GM12878 (cell line): ENCODE data around the gene CLDN4.

ENCODE experiments used
- CTCF ChIP-seq, 3 experiments: IDR thresholded peaks in 2 of 3; conservative IDR thresholded peaks in 1 of 3; 2 replicates each; pipeline ENCODE4 v1.5.1; 2011; ENCODE audit warnings: low read depth in 3 of 3, low read length in 3 of 3, mild to moderate bottlenecking in 3 of 3, control low read depth in 2 of 3, moderate library complexity in 2 of 3, inconsistent platforms in 1 of 3, mixed read lengths in 1 of 3; ENCODE audit not compliant: control insufficient read depth in 2 of 3, insufficient read depth in 1 of 3; ENCODE audit errors: extremely low read depth in 1 of 3
- EGR1 ChIP-seq, 2 experiments: IDR thresholded peaks; 1 replicate in 1 of 2; 2 replicates in 1 of 2; pipeline ENCODE4 v1.6.1; 2011 to 2012; ENCODE audit warnings: low read depth in 2 of 2, low read length in 2 of 2, borderline replicate concordance in 1 of 2, mild to moderate bottlenecking in 1 of 2, moderate library complexity in 1 of 2
- ESRRA ChIP-seq: IDR thresholded peaks from 2 replicates; pipeline ENCODE4 v1.6.1; 2012; ENCODE audit warnings: mild to moderate bottlenecking, low read length, improper control_type of control experiment
- EZH2 ChIP-seq: IDR thresholded peaks from 2 replicates; pipeline ENCODE4 v1.6.1; 2012; ENCODE audit warnings: low read depth, mild to moderate bottlenecking, control low read depth, inconsistent platforms, low read length, borderline replicate concordance; ENCODE audit not compliant: control insufficient read depth
- GABPA ChIP-seq: IDR thresholded peaks from 2 replicates; pipeline ENCODE4 v1.6.1; 2014; ENCODE audit warnings: antibody characterized with exemption, low read depth, mild to moderate bottlenecking, inconsistent platforms
- MAX ChIP-seq: IDR thresholded peaks from 2 replicates; pipeline ENCODE4 v1.6.1; 2012; ENCODE audit warnings: low read depth, low read length, improper control_type of control experiment
- SIN3A ChIP-seq: IDR thresholded peaks from 2 replicates; pipeline ENCODE4 v1.6.1; 2012; ENCODE audit warnings: low read depth, low read length, improper control_type of control experiment
- ZNF274 ChIP-seq: IDR thresholded peaks from one replicate; pipeline ENCODE4 v1.8.0; 2011; ENCODE audit not compliant: insufficient read length, insufficient read depth
- TF ChIP-seq, protein P1 (sequence below): fragments of 450-650 bp; formaldehyde crosslinking; IDR thresholded peaks from 2 replicates; pipeline ENCODE4 v1.4.0; 2020; ENCODE audit warnings: mild to moderate bottlenecking, moderate library complexity

DNA sequence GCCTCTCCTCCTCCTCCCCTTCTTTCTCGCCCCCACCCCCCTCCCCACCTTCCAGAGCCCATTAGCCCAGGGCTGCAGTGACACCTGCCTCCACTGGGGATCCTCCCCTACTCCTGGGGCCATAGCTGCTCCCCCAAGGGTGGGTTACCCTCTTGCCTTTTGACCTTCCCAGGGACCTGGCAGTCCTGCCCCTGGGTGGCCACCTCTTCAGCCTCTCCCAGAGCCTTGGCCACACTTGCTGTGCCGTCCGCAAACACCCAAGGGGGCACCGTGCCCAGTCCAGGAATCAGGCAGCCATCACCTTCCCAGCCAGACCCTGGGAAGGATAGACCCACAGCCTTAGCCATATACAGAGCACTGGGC lies 19.8 kb upstream of the CLDN4 start:
- TF ChIP-seq, protein P1, sequence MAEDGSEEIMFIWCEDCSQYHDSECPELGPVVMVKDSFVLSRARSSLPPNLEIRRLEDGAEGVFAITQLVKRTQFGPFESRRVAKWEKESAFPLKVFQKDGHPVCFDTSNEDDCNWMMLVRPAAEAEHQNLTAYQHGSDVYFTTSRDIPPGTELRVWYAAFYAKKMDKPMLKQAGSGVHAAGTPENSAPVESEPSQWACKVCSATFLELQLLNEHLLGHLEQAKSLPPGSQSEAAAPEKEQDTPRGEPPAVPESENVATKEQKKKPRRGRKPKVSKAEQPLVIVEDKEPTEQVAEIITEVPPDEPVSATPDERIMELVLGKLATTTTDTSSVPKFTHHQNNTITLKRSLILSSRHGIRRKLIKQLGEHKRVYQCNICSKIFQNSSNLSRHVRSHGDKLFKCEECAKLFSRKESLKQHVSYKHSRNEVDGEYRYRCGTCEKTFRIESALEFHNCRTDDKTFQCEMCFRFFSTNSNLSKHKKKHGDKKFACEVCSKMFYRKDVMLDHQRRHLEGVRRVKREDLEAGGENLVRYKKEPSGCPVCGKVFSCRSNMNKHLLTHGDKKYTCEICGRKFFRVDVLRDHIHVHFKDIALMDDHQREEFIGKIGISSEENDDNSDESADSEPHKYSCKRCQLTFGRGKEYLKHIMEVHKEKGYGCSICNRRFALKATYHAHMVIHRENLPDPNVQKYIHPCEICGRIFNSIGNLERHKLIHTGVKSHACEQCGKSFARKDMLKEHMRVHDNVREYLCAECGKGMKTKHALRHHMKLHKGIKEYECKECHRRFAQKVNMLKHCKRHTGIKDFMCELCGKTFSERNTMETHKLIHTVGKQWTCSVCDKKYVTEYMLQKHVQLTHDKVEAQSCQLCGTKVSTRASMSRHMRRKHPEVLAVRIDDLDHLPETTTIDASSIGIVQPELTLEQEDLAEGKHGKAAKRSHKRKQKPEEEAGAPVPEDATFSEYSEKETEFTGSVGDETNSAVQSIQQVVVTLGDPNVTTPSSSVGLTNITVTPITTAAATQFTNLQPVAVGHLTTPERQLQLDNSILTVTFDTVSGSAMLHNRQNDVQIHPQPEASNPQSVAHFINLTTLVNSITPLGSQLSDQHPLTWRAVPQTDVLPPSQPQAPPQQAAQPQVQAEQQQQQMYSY (CRISPR knock-in tag): no peak
- TF ChIP-seq EZH2 (no peak), EGR1 (IDR thresholded peaks at IDR 0.05; ENCODE audit: borderline replicate concordance in 1 of 2, low read depth in 2 of 2, low read length in 2 of 2) (no peak), SIN3A (no peak), GABPA (no peak), ESRRA (no peak), CTCF (IDR thresholded peaks at IDR 0.05 in 2 of 3, conservative IDR thresholded peaks at IDR 0.05 in 1 of 3; ENCODE audit: control insufficient read depth in 2 of 3, extremely low read depth in 1 of 3, insufficient read depth in 1 of 3, low read depth in 3 of 3, low read length in 3 of 3) (no peak), MAX (no peak), ZNF274 (no peak)
